Right lobe of liver (tissue), 4 donors: ENCODE data around the gene VNN1.
"Not testable (repeated sequence)": the region's sequence is repeated elsewhere in the genome, so short reads cannot be mapped to it uniquely, and the experiment has no call there.

Experiments used
- CTCF ChIP-seq, 4 donors: fragments of 200-600 bp in 3 of 4; fragments of 450-650 bp in 1 of 4; IDR thresholded peaks; one replicate each; pipeline versions ENCODE4 v1.5.1 to v1.8.0; 2016 to 2022; ENCODE audit warnings: antibody characterized with exemption in 4 of 4, mild to moderate bottlenecking in 2 of 4
- POLR2A ChIP-seq: fragments of 450-650 bp; IDR thresholded peaks from one replicate; pipeline ENCODE4 v1.6.1; 2017; ENCODE audit warnings: antibody characterized with exemption, mild to moderate bottlenecking
- donor health status: DM: no; HTN: no; CAD: no.
- donor health status: DM: no; HTN: no; CAD: no.
- donor health status: DM: no; HTN: yes; CAD: no.

- not testable (repeated sequence) for TF ChIP-seq CTCF (IDR thresholded peaks at IDR 0.05); POLR2A
These were observed 77.9 kb downstream of the VNN1 start for GRCh38 chr6:132635906-132636305.
